ENCODE measurements around the gene RHBDF1. TPM values are rescaled to one million over a fixed set of nuclear protein-coding genes. Genes with fewer than 3 reads are reported as not detected.

RHBDF1 gene
- total and polyA plus RNA-seq, 9 of the 15 experiments (the other 6 are each of a cell fraction or from before 2014, with no cell fraction given) = 1.0 to 8.2 (median 4.2) TPM

- TF ChIP-seq TSHZ1 (CRISPR knock-in tag; IDR thresholded peaks at IDR 0.05) (no peak), RAD51 (IDR thresholded peaks at IDR 0.05; ENCODE audit: borderline replicate concordance, low read depth) (no peak), BRD4 (IDR thresholded peaks at IDR 0.05) (no peak), CBFA2T2 (conservative IDR thresholded peaks at IDR 0.05) (no peak), HMGN3 (IDR thresholded peaks at IDR 0.05; ENCODE audit: borderline replicate concordance, extremely low read depth, insufficient read length, low read depth, low read length) (no peak), ZNF280B (CRISPR knock-in tag; IDR thresholded peaks at IDR 0.05) (no peak), MBD2 (IDR thresholded peaks at IDR 0.05; ENCODE audit: borderline replicate concordance, low read depth) (no peak), MYNN (IDR thresholded peaks at IDR 0.05) (peak; percentile 89), MYNN (CRISPR knock-in tag; IDR thresholded peaks at IDR 0.05) (no peak), ZNF174 (CRISPR knock-in tag; IDR thresholded peaks at IDR 0.05) (no peak), XRCC3 (IDR thresholded peaks at IDR 0.05) (no peak), ZNF121 (CRISPR knock-in tag; conservative IDR thresholded peaks at IDR 0.05) (no peak), RFX5 (IDR thresholded peaks at IDR 0.05; ENCODE audit: low read depth, low read length) (no peak), PREB (CRISPR knock-in tag; IDR thresholded peaks at IDR 0.05) (0 out of 2 replicates have a peak, but pooled peaks have one; percentile 29), SMAD2 (IDR thresholded peaks at IDR 0.05; ENCODE audit: low read depth, low read length) (no peak), FOS (IDR thresholded peaks at IDR 0.05; ENCODE audit: extremely low read depth, insufficient read length) (no peak), BCLAF1 (IDR thresholded peaks at IDR 0.05; ENCODE audit: borderline replicate concordance in 1 of 2, control insufficient read depth in 1 of 2, low read depth in 2 of 2, low read length in 1 of 2) (no peak), ZNF239 (CRISPR knock-in tag; IDR thresholded peaks at IDR 0.05) (no peak), TAF7 (tag; IDR thresholded peaks at IDR 0.05) (no peak), DLX4 (CRISPR knock-in tag; IDR thresholded peaks at IDR 0.05) (no peak), ZSCAN29 (IDR thresholded peaks at IDR 0.05) (no peak)
Observed at GRCh38 chr16:65745-66144, 6.7 kb downstream of the RHBDF1 start (continued).
